ENCODE data around the gene TP73.
A peak's percentile ranks its signal among the peaks of the same experiment; 100 is the strongest.

TP73 gene

GRCh38 chr1:3645666-3646355 lies 6.5 kb upstream of the TP73 start:
- intact Hi-C loops (cut with DNase I) = loop anchor here (10.0 kb wide), 1 partner anchor 79 kb away; no protein-coding TSS in a partner anchor

GRCh38 chr1:3646596-3646995 lies 5.7 kb upstream of the TP73 start:
- intact Hi-C loops (cut with DNase I) = loop anchor here (10.0 kb wide), 1 partner anchor 78 kb away; no protein-coding TSS in a partner anchor
- no peak for DNase-seq

More at GRCh38 chr1:3645666-3646355, 6.5 kb upstream of the TP73 start:
- no peak for DNase-seq

- DNase-seq = peak; percentile 75 to 95 (median 90)
- intact Hi-C loops (cut with DNase I) = loop anchor here (2.0 to 10.0 kb wide), 2 partner anchors 25 to 75 kb away; partner anchors contain the start of gene TPRG1L
These were observed 2.7 kb upstream of the TP73 start, which contains the start of gene WRAP73 for GRCh38 chr1:3649342-3650247. Gene WRAP73, minus strand, starts transcription at chr1:3650103. Its CDS starts 104 bp downstream, at chr1:3649999.

GRCh38 chr1:3650248-3651025 lies 1.9 kb upstream of the TP73 start:
- intact Hi-C loops (cut with DNase I) = loop anchor here (2.0 kb wide), 1 partner anchor 26 kb away; the partner anchor contains the start of gene TPRG1L
- no peak for DNase-seq

GRCh38 chr1:3651026-3651929 lies 1.0 kb upstream of the TP73 start:
- intact Hi-C loops (cut with DNase I) = loop anchor here (2.0 kb wide), 1 partner anchor 26 kb away; the partner anchor contains the start of gene TPRG1L
- no peak for DNase-seq

- DNase-seq = no peak
- intact Hi-C loops (cut with DNase I) = no loop called here
These were observed 401 bp downstream of the TP73 start for GRCh38 chr1:3652548-3653285.

- no peak for DNase-seq
- intact Hi-C loops (cut with DNase I) = no loop called here
These were observed 936 bp downstream of the TP73 start for GRCh38 chr1:3653286-3653618.

GRCh38 chr1:3654549-3655281 lies 2.4 kb downstream of the TP73 start:
- intact Hi-C loops (cut with DNase I) = no loop called here
- DNase-seq = no peak

GRCh38 chr1:3656450-3657095 lies 4.3 kb downstream of the TP73 start:
- intact Hi-C loops (cut with DNase I) = no loop called here

GRCh38 chr1:3657096-3657475 lies 4.8 kb downstream of the TP73 start:
- intact Hi-C loops (cut with DNase I) = no loop called here
- DNase-seq = no peak

More at GRCh38 chr1:3656450-3657095, 4.3 kb downstream of the TP73 start:
- DNase-seq = no peak

- DNase-seq = no peak
- intact Hi-C loops (cut with DNase I) = no loop called here
These were observed 5.4 kb downstream of the TP73 start for GRCh38 chr1:3657578-3658230.

GRCh38 chr1:3658231-3658615 lies 5.9 kb downstream of the TP73 start:
- intact Hi-C loops (cut with DNase I) = no loop called here
- no peak for DNase-seq

GRCh38 chr1:3659093-3659492 lies 6.8 kb downstream of the TP73 start:
- intact Hi-C loops (cut with DNase I) = no loop called here
- no peak for DNase-seq

- intact Hi-C loops (cut with DNase I) = no loop called here
These were observed 8.4 kb downstream of the TP73 start for GRCh38 chr1:3660704-3661103.

GRCh38 chr1:3661631-3662030 lies 9.3 kb downstream of the TP73 start:
- intact Hi-C loops (cut with DNase I) = no loop called here

More at GRCh38 chr1:3660704-3661103, 8.4 kb downstream of the TP73 start:
- no peak for DNase-seq

More at GRCh38 chr1:3661631-3662030, 9.3 kb downstream of the TP73 start:
- DNase-seq = no peak
